Ovary (tissue), 9 donors: ENCODE results near the gene ROBO1. TPM values are rescaled to one million over a fixed set of nuclear protein-coding genes. Genes with fewer than 3 reads are reported as not detected.

ENCODE experiments used
- DNase-seq, 5 donors: peaks; one replicate each; pipeline ENCODE4 v3.0.0-alpha.2; 2019 to 2020
- H3K27ac ChIP-seq, 2 donors: fragments of 200-600 bp; one replicate each; pipeline versions ENCODE4 v1.5.1 to v1.8.0; 2019 to 2022
- H3K27me3 ChIP-seq: fragments of 200-600 bp; one replicate; pipeline ENCODE4 v1.8.0; 2022
- H3K36me3 ChIP-seq: fragments of 200-600 bp; sonication (generic); one replicate; pipeline ENCODE4 v1.5.1; 2019
- H3K4me1 ChIP-seq: one replicate; pipeline ENCODE4 v1.8.1; 2013; ENCODE audit warnings: mild to moderate bottlenecking, moderate library complexity; ENCODE audit not compliant: insufficient read depth
- H3K4me3 ChIP-seq: fragments of 200-600 bp; sonication (generic); one replicate; pipeline ENCODE4 v1.5.1; 2017
- H3K9me3 ChIP-seq, 2 donors: fragments of 200-600 bp in 1 of 2; sonication (generic) in 1 of 2; one replicate each; pipeline versions ENCODE4 v1.5.1 to v1.8.1; 2013 to 2019; ENCODE audit warnings: mild to moderate bottlenecking in 1 of 2, moderate library complexity in 1 of 2
- EP300 ChIP-seq: sonication (generic); formaldehyde crosslinking; IDR thresholded peaks from one replicate; pipeline ENCODE4 v1.6.1; 2017; ENCODE audit warnings: antibody characterized with exemption
- POLR2A ChIP-seq: fragments of 450-650 bp; IDR thresholded peaks from one replicate; pipeline ENCODE4 v1.6.1; 2017; ENCODE audit warnings: antibody characterized with exemption, mild to moderate bottlenecking, moderate library complexity
- WGBS, 3 donors: extraction: QIAGEN DNeasy Blood & Tissue Kit in 1 of 3; methylation state at CpG; one replicate each; pipeline versions ENCODE4 v1.1.5 to v1.1.7; 2013 to 2017; 5-methylcytosine and 5-hydroxymethylcytosine counted together
- intact Hi-C, 4 donors: fragments of 100-400 bp; cut with DNase I; formaldehyde crosslinking; loops; one replicate each; pipeline versions ENCODE4 v1.11.0 to v1.15.1; 2022 to 2023
- polyA plus RNA-seq, 2 donors: library from polyadenylated mRNA; stranded (reverse); fragments of 200-250 nt in 1 of 2; fragments of 350-450 nt in 1 of 2; fragmentation: Illumina TruSeq in 1 of 2; extraction: RNeasy Lipid Tissue Mini Kit (QIAGEN cat#74804) in 1 of 2; gene quantifications; one replicate each; pipeline ENCODE4 v1.2.3, GENCODE V29; 2013 to 2014
- total RNA-seq, 7 donors: library from RNA; depleted of rRNA in 2 of 7; stranded (reverse); fragments of >200 nt in 2 of 7; fragmentation: NEBNext Ultra II Directional in 3 of 7; extraction: Animal tissue kit (Norgen Biotek cat#: 25700) in 3 of 7; gene quantifications; one replicate each; pipeline versions ENCODE4 v1.1.0 to v1.2.4, GENCODE V29; 2016 to 2023
- TF ChIP-seq, protein P1 (sequence below), 3 donors: fragments of 450-650 bp in 2 of 3; fragments of 200-600 bp in 1 of 3; IDR thresholded peaks; one replicate each; pipeline versions ENCODE4 v1.5.1 to v1.8.0; 2016 to 2022; ENCODE audit warnings: antibody characterized with exemption in 3 of 3, mild to moderate bottlenecking in 1 of 3
- donor health status: DM: no; HTN: no; CAD: no; lungs with moderate emphysema.
- donor health status: DM: no; HTN: no; CAD: no.
- donor health status: Bipolar disorder and iron deficiency.
- donor health status: DM: yes; HTN: yes; CAD: no.
- donor health status: DM: no; HTN: no; CAD: no.
- donor health status: DM: yes; HTN: yes; CAD: no.

The ROBO1 gene
- total and polyA plus RNA-seq, 9 donors = 17.2 to 49.5 (median 29.0) TPM

GRCh38 chr3:79038057-79038456 lies 729.7 kb downstream of the ROBO1 start:
- TF ChIP-seq, protein P1, sequence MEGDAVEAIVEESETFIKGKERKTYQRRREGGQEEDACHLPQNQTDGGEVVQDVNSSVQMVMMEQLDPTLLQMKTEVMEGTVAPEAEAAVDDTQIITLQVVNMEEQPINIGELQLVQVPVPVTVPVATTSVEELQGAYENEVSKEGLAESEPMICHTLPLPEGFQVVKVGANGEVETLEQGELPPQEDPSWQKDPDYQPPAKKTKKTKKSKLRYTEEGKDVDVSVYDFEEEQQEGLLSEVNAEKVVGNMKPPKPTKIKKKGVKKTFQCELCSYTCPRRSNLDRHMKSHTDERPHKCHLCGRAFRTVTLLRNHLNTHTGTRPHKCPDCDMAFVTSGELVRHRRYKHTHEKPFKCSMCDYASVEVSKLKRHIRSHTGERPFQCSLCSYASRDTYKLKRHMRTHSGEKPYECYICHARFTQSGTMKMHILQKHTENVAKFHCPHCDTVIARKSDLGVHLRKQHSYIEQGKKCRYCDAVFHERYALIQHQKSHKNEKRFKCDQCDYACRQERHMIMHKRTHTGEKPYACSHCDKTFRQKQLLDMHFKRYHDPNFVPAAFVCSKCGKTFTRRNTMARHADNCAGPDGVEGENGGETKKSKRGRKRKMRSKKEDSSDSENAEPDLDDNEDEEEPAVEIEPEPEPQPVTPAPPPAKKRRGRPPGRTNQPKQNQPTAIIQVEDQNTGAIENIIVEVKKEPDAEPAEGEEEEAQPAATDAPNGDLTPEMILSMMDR (IDR thresholded peaks at IDR 0.05) = no peak
- TF ChIP-seq EP300 = no peak
- H3K4me1 ChIP-seq = no peaks in the 10 kb centered on the region
- H3K4me3 ChIP-seq = no peak overlapping the region
- no peaks in the 10 kb centered on the region for H3K27me3 ChIP-seq
- intact Hi-C loops = no loop called here
- H3K9me3 ChIP-seq = no peaks in the 10 kb centered on the region
- H3K27ac ChIP-seq = no peak overlapping the region
- 67 to 73% (median 69%) methylated on average over 2 of the region's 2 CpGs for WGBS, 3 donors
- DNase-seq = no peak
- no peaks in the 10 kb centered on the region for H3K36me3 ChIP-seq

- no peaks in the 10 kb centered on the region for H3K36me3 ChIP-seq
- DNase-seq = no peak
- intact Hi-C loops = loop anchor here (5.0 kb wide), 2 partner anchors 371 to 376 kb away; no protein-coding TSS in a partner anchor
These were observed 735.0 kb downstream of the ROBO1 start for GRCh38 chr3:79032686-79033318.

GRCh38 chr3:79030157-79030556 lies 737.6 kb downstream of the ROBO1 start:
- TF ChIP-seq, protein P1 (IDR thresholded peaks at IDR 0.05) = no peak
- no peak for TF ChIP-seq POLR2A
- no peak for TF ChIP-seq EP300
- no peak overlapping the region for H3K4me3 ChIP-seq
- no peak for DNase-seq
- H3K27me3 ChIP-seq = no peaks in the 10 kb centered on the region
- H3K36me3 ChIP-seq = no peaks in the 10 kb centered on the region
- no peaks in the 10 kb centered on the region for H3K9me3 ChIP-seq
- intact Hi-C loops = loop anchor here (5.0 kb wide), 2 partner anchors 368 to 373 kb away; no protein-coding TSS in a partner anchor
- no peaks in the 10 kb centered on the region for H3K4me1 ChIP-seq
- H3K27ac ChIP-seq = no peak overlapping the region

More at GRCh38 chr3:79032686-79033318, 735.0 kb downstream of the ROBO1 start:
- no peaks in the 10 kb centered on the region for H3K9me3 ChIP-seq
- no peak overlapping the region for H3K27ac ChIP-seq
- TF ChIP-seq EP300 (no peak), POLR2A (no peak)
- TF ChIP-seq, protein P1 (IDR thresholded peaks at IDR 0.05) = peak; percentile 52 to 68 (median 60)
- H3K4me3 ChIP-seq = no peak overlapping the region
- H3K27me3 ChIP-seq = no peaks in the 10 kb centered on the region
- no peaks in the 10 kb centered on the region for H3K4me1 ChIP-seq

GRCh38 chr3:79028916-79029315 lies 738.9 kb downstream of the ROBO1 start:
- Histone ChIP-seq H3K27me3 (no peaks in the 10 kb centered on the region), H3K36me3 (no peaks in the 10 kb centered on the region), H3K27ac (no peak overlapping the region), H3K4me3 (no peak overlapping the region), H3K4me1 (no peaks in the 10 kb centered on the region), H3K9me3 (no peaks in the 10 kb centered on the region)
- WGBS, 3 donors = 97 to 100% (median 98%) methylated on average over 1 of the region's 1 CpG
- intact Hi-C loops = no loop called here
- DNase-seq = no peak
- TF ChIP-seq, protein P1 (IDR thresholded peaks at IDR 0.05) = no peak
- TF ChIP-seq POLR2A = no peak
- no peak for TF ChIP-seq EP300
